Neutrophil (primary cell): ENCODE measurements around the gene NSD1.

Experiments used
- H3K27ac ChIP-seq: fragments of 200-600 bp; sonication (generic); 2 replicates; pipeline ENCODE4 v1.5.1; 2016; ENCODE audit warnings: mild to moderate bottlenecking, moderate library complexity
- H3K27me3 ChIP-seq: fragments of 200-600 bp; sonication (generic); 2 replicates; pipeline ENCODE4 v1.6.0; 2016; ENCODE audit warnings: mild to moderate bottlenecking
- H3K36me3 ChIP-seq: fragments of 200-600 bp; sonication (generic); 2 replicates; pipeline ENCODE4 v1.5.1; 2017
- H3K4me1 ChIP-seq, 2 experiments: fragments of 200-600 bp in 1 of 2; sonication (generic) in 1 of 2; 1 replicate in 1 of 2; 2 replicates in 1 of 2; pipeline versions ENCODE4 v1.5.1 to v1.6.1; 2013 to 2016; ENCODE audit warnings: low read depth in 1 of 2, low read length in 1 of 2, mild to moderate bottlenecking in 1 of 2, moderate library complexity in 1 of 2; ENCODE audit not compliant: control insufficient read depth in 1 of 2, insufficient read depth in 1 of 2
- H3K4me3 ChIP-seq, 2 experiments: fragments of 200-600 bp in 1 of 2; sonication (generic) in 1 of 2; 1 replicate in 1 of 2; 2 replicates in 1 of 2; pipeline ENCODE4 v1.5.1; 2013 to 2016; ENCODE audit warnings: low read depth in 1 of 2, low read length in 1 of 2, mild to moderate bottlenecking in 1 of 2, moderate library complexity in 1 of 2
- H3K9me3 ChIP-seq: fragments of 200-600 bp; sonication (generic); 2 replicates; pipeline ENCODE4 v1.5.1; 2016
- CTCF ChIP-seq: fragments of 200-600 bp; sonication (generic); IDR thresholded peaks from 2 replicates; pipeline ENCODE4 v1.5.1; 2016; ENCODE audit warnings: antibody characterized with exemption

The NSD1 gene

GRCh38 chr5:177133096-177133852, at the start of gene NSD1:
Gene NSD1, plus strand, starts transcription at chr5:177133773. Its CDS starts 1,331 bp downstream, at chr5:177135104.
- Histone ChIP-seq H3K9me3 (no peaks in the 10 kb centered on the region), H3K27ac (peak within 1 kb of the TSS; percentile 98), H3K36me3 (peaks cover 31% of the 10 kb centered on the region), H3K4me1 (peaks cover 34 to 41% of the 10 kb centered on the region in 2 experiments), H3K27me3 (no peaks in the 10 kb centered on the region), H3K4me3 (peak within 1 kb of the TSS; percentile 91 to 98)
- TF ChIP-seq CTCF = no peak

GRCh38 chr5:177084175-177084574, 49.4 kb upstream of the NSD1 start:
- Histone ChIP-seq H3K4me3 (no peak overlapping the region), H3K4me1 (peaks cover 10 to 11% of the 10 kb centered on the region in 2 experiments), H3K36me3 (no peaks in the 10 kb centered on the region), H3K27ac (no peak overlapping the region), H3K27me3 (peaks cover 65% of the 10 kb centered on the region), H3K9me3 (no peaks in the 10 kb centered on the region)
- TF ChIP-seq CTCF = no peak

- H3K4me3 ChIP-seq = no peak overlapping the region
- TF ChIP-seq CTCF = no peak
- peaks cover 81% of the 10 kb centered on the region for H3K27me3 ChIP-seq
- H3K27ac ChIP-seq = peak overlapping the region; percentile 33
- peaks cover 10 to 11% of the 10 kb centered on the region in 2 experiments for H3K4me1 ChIP-seq
- H3K36me3 ChIP-seq = no peaks in the 10 kb centered on the region
- H3K9me3 ChIP-seq = no peaks in the 10 kb centered on the region
Measured at GRCh38 chr5:177085985-177086653, 47.5 kb upstream of the NSD1 start.

- H3K36me3 ChIP-seq = no peaks in the 10 kb centered on the region
- no peak for TF ChIP-seq CTCF
- H3K4me1 ChIP-seq = peaks cover 10 to 11% of the 10 kb centered on the region in 2 experiments
- H3K27ac ChIP-seq = peak within 1 kb of the TSS; percentile 33
- peak within 1 kb of the TSS; percentile 49 to 60 for H3K4me3 ChIP-seq
- peaks cover 82% of the 10 kb centered on the region for H3K27me3 ChIP-seq
- no peaks in the 10 kb centered on the region for H3K9me3 ChIP-seq
Measured at GRCh38 chr5:177086654-177087397, 46.7 kb upstream of the NSD1 start, which contains the start of gene FGFR4. Gene FGFR4, plus strand, starts transcription at chr5:177086915. Its CDS starts 2,688 bp downstream, at chr5:177089603.

- H3K27ac ChIP-seq = no peak overlapping the region
- TF ChIP-seq CTCF = no peak
- H3K4me1 ChIP-seq = peaks cover 10 to 11% of the 10 kb centered on the region in 2 experiments
- H3K36me3 ChIP-seq = no peaks in the 10 kb centered on the region
- peak overlapping the region; percentile 49 to 60 for H3K4me3 ChIP-seq
- peaks cover 79% of the 10 kb centered on the region for H3K27me3 ChIP-seq
- H3K9me3 ChIP-seq = no peaks in the 10 kb centered on the region
Measured at GRCh38 chr5:177087398-177088005, 46.1 kb upstream of the NSD1 start.
